ENCODE measurements around the gene AACS. TPM values are rescaled to one million over a fixed set of nuclear protein-coding genes. Genes with fewer than 3 reads are reported as not detected.

Gene AACS
- total and polyA plus RNA-seq, 2 of the 4 experiments (the other 2 are of a cell fraction) = 22.0 to 24.9 TPM

GRCh38 chr12:125098676-125099408, 33.6 kb downstream of the AACS start:
- no peaks in the 10 kb centered on the region for H3K9me3 ChIP-seq (ENCODE audit: control insufficient read depth, insufficient read depth, low read length)
- TF ChIP-seq RFX5 (IDR thresholded peaks at IDR 0.05; ENCODE audit: low read depth, low read length) (no peak), BHLHE40 (IDR thresholded peaks at IDR 0.05; ENCODE audit: low read depth, low read length) (no peak), CHD1 (IDR thresholded peaks at IDR 0.05; ENCODE audit: low read depth, low read length) (no peak), MAZ (IDR thresholded peaks at IDR 0.05; ENCODE audit: borderline replicate concordance, low read depth, low read length) (no peak), POLR2A (IDR thresholded peaks at IDR 0.05; ENCODE audit: low read depth, low read length) (no peak), MAFK (IDR thresholded peaks at IDR 0.05; ENCODE audit: low read depth, low read length) (no peak), RCOR1 (IDR thresholded peaks at IDR 0.05; ENCODE audit: insufficient replicate concordance, low read length) (no peak), RAD21 (IDR thresholded peaks at IDR 0.05; ENCODE audit: low read length) (no peak), MXI1 (IDR thresholded peaks at IDR 0.05; ENCODE audit: borderline replicate concordance, low read depth, low read length) (no peak)
- TF ChIP-seq, protein P1, sequence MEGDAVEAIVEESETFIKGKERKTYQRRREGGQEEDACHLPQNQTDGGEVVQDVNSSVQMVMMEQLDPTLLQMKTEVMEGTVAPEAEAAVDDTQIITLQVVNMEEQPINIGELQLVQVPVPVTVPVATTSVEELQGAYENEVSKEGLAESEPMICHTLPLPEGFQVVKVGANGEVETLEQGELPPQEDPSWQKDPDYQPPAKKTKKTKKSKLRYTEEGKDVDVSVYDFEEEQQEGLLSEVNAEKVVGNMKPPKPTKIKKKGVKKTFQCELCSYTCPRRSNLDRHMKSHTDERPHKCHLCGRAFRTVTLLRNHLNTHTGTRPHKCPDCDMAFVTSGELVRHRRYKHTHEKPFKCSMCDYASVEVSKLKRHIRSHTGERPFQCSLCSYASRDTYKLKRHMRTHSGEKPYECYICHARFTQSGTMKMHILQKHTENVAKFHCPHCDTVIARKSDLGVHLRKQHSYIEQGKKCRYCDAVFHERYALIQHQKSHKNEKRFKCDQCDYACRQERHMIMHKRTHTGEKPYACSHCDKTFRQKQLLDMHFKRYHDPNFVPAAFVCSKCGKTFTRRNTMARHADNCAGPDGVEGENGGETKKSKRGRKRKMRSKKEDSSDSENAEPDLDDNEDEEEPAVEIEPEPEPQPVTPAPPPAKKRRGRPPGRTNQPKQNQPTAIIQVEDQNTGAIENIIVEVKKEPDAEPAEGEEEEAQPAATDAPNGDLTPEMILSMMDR (conservative IDR thresholded peaks at IDR 0.05; ENCODE audit: low read depth, low read length) = no peak
- H3K27me3 ChIP-seq (ENCODE audit: control insufficient read depth, insufficient read depth, low read length) = no peaks in the 10 kb centered on the region
- CTCF ChIA-PET = no interaction called here
- no peak overlapping the region for H3K56ac ChIP-seq (ENCODE audit: extremely low read depth, insufficient read depth, low read length)
- no peak overlapping the region for H2AK9ac ChIP-seq (replicated peaks; ENCODE audit: low read depth, low read length, poor library complexity)
- no peak overlapping the region for H3K27ac ChIP-seq (ENCODE audit: insufficient read depth, low read length)
- H3K4me3 ChIP-seq (ENCODE audit: insufficient read depth, low read depth, low read length) = no peak overlapping the region
- H2BK20ac ChIP-seq (ENCODE audit: low read depth, low read length) = no peak overlapping the region
- H4K91ac ChIP-seq (ENCODE audit: insufficient read depth, low read depth, low read length) = no peak overlapping the region
- 20% methylated on average over 1 of the region's 15 CpGs; no CpG with 5 or more reads in 1 of the 2 experiments for WGBS, 2 experiments (ENCODE audit: extremely low coverage in 2 of 2, insufficient read length in 1 of 2)
- H3K14ac ChIP-seq (replicated peaks; ENCODE audit: low read depth, low read length) = no peak overlapping the region
- no peak overlapping the region for H2BK5ac ChIP-seq (ENCODE audit: low read depth, low read length, poor library complexity, severe bottlenecking)
- H3K23ac ChIP-seq (ENCODE audit: low read depth, low read length) = no peak overlapping the region
- in situ Hi-C loops (cut with MboI; ENCODE audit: low sequenced_read_pairs) = no loop called here
- peaks cover 4 to 11% of the 10 kb centered on the region in 2 experiments; a peak in 3 of 4 replicates for H3K79me1 ChIP-seq (ENCODE audit: low read depth in 1 of 2, low read length in 2 of 2)
- no peak overlapping the region for H3K18ac ChIP-seq (ENCODE audit: low read depth, low read length)
- H4K8ac ChIP-seq (ENCODE audit: low read depth in 2 of 2, low read length in 2 of 2) = no peak overlapping the region
- no peak overlapping the region for H2BK120ac ChIP-seq (ENCODE audit: low read depth, low read length)
- H4K20me1 ChIP-seq (ENCODE audit: insufficient read depth, low read length) = no peaks in the 10 kb centered on the region
- no peak overlapping the region for H4K5ac ChIP-seq (ENCODE audit: low read depth, low read length)
- H2BK15ac ChIP-seq (ENCODE audit: low read depth, low read length) = no peak overlapping the region
- no peak overlapping the region for H3K4ac ChIP-seq (ENCODE audit: low read depth, low read length)
- H3K36me3 ChIP-seq (ENCODE audit: control insufficient read depth, insufficient read depth, low read length) = peaks cover 9% of the 10 kb centered on the region
- H3K4me2 ChIP-seq (ENCODE audit: low read depth, low read length) = no peak overlapping the region
- DNase-seq (no peak), ATAC-seq (ENCODE audit: low read depth) (no peak)
- H2AFZ ChIP-seq (replicated peaks; ENCODE audit: low read length, poor library complexity) = no peak overlapping the region
- H3K4me1 ChIP-seq (ENCODE audit: control insufficient read depth, insufficient read depth, low read length) = no peaks in the 10 kb centered on the region
- H3K9me1 ChIP-seq (ENCODE audit: insufficient read depth, low read length) = no peaks in the 10 kb centered on the region; the same call in 1 of the 2 replicates
- dilution Hi-C loops (cut with HindIII; ENCODE audit: low sequenced_read_pairs, unreplicated experiment) = no loop called here
- POLR2A ChIA-PET (ENCODE audit: unreplicated experiment) = no interaction called here
- BruUV-seq (replicated peaks) = no TSS peak
- no peak overlapping the region for H3K9ac ChIP-seq (ENCODE audit: low read depth, low read length)
- no peak overlapping the region for H2AK5ac ChIP-seq (ENCODE audit: low read depth, low read length)
- intact Hi-C loops (cut with micrococcal nuclease) = no loop called here
